Globus pallidus (tissue), 1 donor: Measurements from ENCODE around the gene SLC25A13.
"Not testable (repeated sequence)": the region's sequence is repeated elsewhere in the genome, so short reads cannot be mapped to it uniquely, and the experiment has no call there.

ENCODE experiments used
- DNase-seq: peaks from one replicate; pipeline ENCODE4 v3.0.0-alpha.2; 2015; ENCODE audit warnings: low spot score

The SLC25A13 gene, protein sequence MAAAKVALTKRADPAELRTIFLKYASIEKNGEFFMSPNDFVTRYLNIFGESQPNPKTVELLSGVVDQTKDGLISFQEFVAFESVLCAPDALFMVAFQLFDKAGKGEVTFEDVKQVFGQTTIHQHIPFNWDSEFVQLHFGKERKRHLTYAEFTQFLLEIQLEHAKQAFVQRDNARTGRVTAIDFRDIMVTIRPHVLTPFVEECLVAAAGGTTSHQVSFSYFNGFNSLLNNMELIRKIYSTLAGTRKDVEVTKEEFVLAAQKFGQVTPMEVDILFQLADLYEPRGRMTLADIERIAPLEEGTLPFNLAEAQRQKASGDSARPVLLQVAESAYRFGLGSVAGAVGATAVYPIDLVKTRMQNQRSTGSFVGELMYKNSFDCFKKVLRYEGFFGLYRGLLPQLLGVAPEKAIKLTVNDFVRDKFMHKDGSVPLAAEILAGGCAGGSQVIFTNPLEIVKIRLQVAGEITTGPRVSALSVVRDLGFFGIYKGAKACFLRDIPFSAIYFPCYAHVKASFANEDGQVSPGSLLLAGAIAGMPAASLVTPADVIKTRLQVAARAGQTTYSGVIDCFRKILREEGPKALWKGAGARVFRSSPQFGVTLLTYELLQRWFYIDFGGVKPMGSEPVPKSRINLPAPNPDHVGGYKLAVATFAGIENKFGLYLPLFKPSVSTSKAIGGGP

DNA sequence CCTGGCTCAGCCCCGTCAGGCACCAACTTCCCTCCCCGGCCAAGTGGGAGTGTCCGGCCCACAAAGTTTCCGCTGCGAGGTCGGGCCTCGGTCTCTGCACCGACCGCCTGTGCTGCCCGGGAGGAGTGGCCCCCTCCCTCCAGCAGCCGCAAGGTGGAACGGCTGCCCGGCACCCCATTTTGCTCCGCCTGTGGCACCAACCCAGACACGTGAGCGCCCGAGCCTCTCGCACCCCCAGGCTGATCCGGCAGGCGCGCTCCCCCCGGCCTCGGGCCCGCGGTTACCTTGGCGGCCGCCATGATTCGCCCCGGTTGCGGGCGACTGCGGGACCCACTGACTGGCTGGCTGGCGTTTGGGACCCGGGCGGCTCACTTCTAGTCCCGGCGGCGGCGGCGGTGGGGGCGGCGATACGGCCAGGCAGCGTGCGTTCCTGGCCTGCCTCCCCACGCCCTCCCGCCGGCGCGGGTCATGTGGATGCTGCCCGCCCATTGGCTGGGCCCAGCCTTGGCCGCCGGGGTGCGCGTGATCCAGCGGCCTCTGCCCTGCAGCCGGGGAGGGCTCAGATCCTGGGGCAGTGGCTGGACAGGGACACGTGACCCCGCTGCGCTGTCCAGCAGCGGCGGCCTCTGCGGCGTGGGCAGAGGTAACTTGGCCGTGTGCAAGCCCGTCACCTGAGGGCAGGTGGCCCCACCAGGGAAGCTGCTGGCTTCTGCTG lies at the start of gene SLC25A13:
Gene SLC25A13 (minus strand): TSS at position 441 of the 715 bp plus-strand sequence. CDS start 142 bp downstream, at position 299.
- peak; percentile 95 for DNase-seq

DNA sequence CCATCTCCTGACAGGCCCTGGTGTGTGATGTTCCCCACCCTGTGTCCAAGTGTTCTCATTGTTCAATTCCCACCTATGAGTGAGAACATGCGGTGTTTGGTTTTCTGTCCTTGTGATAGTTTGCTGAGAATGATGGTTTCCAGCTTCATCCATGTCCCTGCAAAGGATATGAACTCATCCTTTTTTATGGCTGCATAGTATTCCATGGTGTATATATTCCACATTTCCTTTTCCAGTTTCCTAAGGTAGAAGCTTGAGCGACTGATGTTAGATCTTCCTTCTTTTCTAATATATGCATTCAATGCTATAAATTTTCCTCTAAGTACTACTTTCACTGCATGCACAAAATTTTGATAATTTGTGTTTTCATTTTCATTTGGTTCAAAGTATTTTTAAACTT lies 44.0 kb upstream of the SLC25A13 start:
- DNase-seq = not testable (repeated sequence)

DNA sequence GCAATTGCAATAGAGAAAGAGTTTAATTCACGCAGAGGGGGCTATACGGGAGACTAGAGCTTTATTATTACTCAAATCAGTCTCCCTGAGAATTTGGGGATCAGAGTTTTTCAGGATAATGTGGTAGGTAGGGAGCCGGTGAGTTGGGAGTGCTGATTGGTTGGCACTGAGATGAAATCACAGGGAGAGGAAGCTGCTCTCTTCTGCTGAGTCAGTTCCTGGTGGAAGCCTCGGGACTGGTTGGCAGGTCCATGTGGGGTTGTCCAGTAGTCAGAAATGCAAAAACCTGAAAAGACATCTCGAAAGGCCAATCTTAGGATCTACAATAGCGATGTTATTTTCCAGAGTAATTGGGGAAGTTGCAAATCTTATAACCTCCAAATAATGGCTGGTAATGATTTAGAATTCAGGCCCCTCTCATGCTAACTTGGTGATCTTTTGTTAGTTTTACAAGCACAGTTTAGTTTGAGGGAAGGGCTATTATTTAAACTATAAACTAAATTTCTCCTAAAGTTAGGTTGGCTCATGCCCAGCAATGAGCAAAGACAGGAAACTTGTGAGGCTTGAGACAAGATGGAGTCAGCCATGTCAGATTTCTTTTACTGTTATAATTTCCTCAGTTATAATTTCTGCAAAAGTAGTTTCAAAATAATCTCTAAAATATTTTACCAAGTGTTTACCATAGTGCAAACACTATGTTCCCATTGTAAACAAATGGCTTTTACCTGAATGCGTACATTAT lies 39.4 kb upstream of the SLC25A13 start:
- DNase-seq = no peak

GRCh38 chr7:96359876-96360275 lies 38.0 kb upstream of the SLC25A13 start:
- no peak for DNase-seq

DNA sequence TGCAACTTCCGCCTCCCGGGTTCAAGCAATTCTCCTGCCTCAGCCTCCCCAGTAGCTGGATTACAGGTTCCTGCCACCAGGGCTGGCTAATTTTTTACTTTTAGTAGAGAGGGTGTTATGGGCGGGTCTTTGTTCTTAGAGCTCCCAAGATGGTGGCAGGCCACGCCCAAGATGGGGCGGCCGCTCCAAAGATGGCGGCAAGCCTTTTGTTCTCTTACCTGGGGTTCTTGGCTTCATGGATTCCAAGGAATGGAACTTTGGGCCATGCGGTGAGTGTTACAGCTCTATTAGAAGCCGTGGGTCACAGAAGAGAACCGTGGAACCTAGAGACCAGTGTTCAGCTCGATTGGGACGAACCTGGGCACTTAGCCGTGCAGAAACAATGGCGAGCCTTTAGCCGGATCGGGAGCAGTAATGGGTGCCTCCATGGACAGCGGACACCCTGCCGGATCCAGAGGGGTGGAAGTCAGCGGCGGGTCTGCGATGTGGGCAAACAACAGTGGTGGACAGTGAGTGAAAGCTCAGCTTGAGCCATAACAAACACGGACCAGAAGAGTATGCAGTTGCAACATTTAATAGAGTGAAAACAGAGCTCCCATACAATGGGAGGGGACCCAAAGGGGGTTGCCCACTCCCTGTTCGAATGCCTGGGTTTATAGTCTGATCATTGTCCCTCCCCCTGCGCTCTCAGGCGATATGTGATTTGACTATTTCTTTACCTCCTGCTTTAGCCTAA lies 36.5 kb upstream of the SLC25A13 start:
- DNase-seq = not testable (repeated sequence)

GRCh38 chr7:96355990-96356506 lies 34.1 kb upstream of the SLC25A13 start:
- no peak for DNase-seq

DNA sequence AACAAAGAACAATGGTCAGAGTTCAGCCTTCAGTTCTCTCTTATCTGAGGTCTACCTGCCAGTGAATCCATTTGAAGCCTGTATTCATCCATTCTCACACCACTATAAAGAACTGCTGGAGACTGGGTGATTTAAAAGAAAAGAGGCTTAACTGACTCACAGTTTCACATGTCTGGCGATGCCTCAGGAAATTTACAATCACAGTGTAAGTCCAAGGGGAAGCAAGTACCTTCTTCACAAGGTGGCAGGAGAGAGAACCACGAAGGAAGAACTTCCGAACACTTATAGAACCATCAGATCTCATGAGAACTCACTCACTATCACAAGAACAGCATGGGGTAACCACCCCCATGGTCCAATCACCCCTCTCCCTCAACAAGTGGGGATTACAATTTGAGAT lies 33.0 kb upstream of the SLC25A13 start:
- no peak for DNase-seq

GRCh38 chr7:96349572-96349971 lies 27.7 kb upstream of the SLC25A13 start:
- DNase-seq = no peak

DNA sequence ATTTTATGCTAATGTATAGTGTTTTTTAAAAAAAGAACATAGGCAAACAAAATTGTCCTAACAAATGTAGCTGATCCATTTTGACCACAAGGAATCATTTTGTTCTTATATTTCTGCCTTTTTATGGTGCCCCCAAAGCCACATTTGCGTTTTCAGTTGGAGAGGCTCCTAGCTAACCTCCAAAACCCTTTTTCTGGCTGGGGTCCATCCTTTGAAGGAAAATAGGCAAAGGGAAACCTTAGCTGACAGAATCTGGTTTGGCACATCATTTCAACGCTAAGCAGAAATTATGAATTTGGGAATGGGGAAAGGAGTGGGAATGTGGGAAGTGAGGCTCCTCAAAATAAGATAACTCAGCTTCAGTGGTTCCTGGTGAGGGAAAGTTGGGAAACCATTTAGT lies 25.6 kb upstream of the SLC25A13 start:
- DNase-seq = no peak

- no peak for DNase-seq
Measured at GRCh38 chr7:96346293-96346953, 24.5 kb upstream of the SLC25A13 start.

GRCh38 chr7:96344236-96344635 lies 22.3 kb upstream of the SLC25A13 start:
- DNase-seq = no peak

DNA sequence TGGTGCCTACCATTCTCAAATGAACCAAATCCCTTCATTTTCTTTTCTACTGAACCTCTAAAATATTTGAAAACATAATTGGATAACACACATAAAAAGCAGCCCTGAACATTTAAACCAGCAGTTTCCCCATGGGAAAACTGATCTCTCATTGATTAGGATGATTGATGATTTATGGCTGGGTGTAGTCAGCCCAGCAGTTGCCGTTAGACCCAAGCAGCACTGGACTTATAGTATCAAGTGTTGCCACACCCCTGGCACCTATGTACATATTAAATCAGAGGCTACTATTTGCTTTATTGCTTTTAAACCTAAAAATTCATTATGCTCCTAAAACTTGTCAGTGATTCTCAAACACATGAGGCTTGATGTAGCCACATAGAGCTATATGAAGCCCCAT lies 20.2 kb upstream of the SLC25A13 start:
- DNase-seq = no peak

DNA sequence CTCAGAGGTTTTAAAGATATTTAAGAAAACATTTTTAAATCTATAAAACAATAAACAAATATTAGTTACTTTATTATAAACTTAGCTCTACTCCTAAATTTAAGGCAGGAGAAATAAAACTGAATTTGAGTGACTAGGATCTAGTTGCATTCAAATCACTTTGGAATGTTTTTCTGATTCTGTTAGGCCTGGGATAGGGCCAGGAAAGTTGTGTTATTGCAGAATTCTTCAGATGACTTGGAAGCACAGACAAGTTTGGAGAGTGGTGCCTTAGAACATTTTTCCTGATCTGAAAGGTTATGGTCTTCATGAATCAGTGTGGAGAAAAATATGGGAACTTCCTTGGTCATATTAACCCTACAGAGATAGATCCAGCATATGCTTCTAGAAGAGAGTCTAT lies 15.6 kb upstream of the SLC25A13 start:
- no peak for DNase-seq

DNA sequence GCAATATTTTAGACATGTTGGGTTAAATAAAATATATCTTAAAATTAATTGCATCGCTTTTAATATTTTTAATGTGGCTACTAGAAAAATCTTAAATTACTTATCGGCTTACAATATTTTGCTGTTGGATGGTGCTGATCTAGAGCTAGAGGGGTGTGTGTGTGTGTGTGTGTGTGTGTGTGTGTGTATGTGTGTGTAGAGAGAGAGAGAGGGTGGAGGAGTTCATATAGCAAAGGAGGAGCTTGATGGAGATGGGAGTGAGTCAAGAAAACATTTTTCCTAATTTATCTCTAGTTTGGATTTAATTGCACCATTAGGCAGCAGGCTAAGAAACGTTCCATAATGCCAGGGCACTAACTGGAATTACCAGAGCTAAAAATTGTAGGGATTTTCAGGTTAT lies 10.4 kb upstream of the SLC25A13 start:
- no peak for DNase-seq

DNA sequence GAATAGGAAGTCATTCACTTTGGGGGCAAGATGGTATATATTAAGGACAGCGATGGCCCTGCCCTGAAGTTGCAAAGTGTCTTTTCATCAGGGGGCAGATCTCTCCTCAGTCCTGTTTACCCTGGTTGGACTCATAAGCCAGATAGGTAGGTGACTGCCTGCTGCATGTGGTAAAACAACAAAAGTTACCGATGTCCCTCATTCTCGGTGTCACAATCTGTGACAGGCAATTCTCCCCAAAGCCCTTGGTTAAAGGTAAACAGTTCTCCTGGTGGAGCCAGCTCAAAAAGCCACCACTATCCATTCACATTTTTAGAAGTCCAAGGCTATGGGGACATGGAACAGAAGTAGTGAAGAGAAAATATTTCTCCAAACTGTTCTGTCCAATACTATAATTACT lies 9.9 kb upstream of the SLC25A13 start:
- no peak for DNase-seq

DNA sequence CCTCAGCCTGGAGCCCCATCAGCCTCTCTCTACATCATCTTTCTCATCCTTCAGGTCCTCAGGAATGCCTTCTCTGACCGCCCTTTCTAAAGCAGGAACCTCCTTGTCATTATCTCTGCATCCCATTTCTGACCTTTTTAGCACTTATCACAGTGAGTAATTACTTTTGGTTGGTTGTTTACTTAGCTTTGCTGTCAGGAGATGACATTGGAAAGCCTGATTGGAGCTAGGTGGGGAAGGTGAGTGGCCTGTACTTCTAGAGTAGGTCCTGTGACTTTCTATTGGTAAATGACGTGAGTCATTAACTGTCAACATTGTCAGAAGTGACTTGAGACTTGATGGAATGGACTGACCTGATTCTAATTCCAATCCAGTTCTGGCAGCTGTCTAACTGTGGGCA lies 9.3 kb upstream of the SLC25A13 start:
- DNase-seq = no peak

DNA sequence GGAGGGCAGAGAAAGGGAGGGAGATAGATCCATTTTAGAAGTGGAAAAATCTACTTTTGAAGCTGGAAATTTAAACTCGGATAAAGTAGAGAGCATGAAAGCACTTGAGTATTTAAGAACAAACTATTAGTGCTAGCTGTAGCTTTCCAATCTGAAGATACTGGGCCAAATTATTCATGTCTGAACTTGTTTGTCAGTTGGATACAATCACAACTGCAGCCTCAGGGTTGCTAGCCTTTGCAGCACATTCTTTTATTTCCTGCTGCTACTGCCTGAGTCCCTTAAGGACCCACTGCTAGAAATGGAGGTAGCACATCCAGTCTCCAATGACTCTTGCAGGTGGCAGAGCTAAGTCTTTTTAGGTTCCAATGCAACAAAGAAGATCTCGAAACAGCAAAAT lies 8.3 kb upstream of the SLC25A13 start:
- DNase-seq = no peak

DNA sequence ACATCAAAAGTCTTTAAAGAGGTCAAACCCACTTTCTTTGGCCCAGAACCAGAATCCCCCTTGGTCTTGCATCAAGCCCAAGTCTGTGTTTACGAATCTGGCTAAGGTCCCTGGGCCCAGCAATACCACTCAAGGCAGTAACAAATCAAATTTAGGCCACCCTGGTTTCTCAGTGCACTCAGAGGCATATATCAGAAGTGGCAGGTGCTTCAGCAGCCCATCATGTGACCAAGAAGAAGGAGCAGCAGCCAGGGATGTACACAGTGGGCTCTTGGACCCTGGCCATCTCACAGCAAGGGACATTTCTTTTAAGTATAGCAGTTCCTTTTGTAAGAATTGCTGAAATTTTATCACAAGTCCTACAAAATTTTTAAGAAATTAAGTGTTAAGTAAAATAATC lies 7.3 kb upstream of the SLC25A13 start:
- DNase-seq = no peak

DNA sequence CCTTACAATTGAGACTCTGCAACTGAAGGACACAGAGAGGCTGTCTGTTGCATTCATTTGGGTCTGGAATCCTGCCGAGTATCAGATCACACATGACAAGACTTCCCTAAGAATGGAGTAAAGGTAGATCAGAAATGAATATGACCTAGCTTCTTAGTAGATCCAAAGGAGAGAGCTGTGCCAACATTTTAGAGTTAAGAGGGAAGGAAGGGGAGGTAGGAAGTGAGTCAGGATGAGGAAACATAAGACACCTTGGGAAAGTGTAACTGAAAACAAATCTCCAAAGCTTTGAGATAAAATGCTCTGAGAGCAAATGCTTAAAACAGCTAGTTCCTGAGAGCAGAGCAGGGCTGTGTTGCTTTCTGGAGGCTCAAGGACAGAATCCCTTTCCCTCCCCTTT lies 6.1 kb upstream of the SLC25A13 start:
- no peak for DNase-seq

GRCh38 chr7:96327429-96327828 lies 5.5 kb upstream of the SLC25A13 start:
- no peak for DNase-seq

GRCh38 chr7:96326752-96327151 lies 4.9 kb upstream of the SLC25A13 start:
- not testable (repeated sequence) for DNase-seq
